Activated CD8-positive, alpha-beta T cell treated with anti-CD3 and anti-CD28 coated beads for 36 hours (primary cell): ENCODE measurements around the gene SGMS1. TPM values are rescaled to one million over a fixed set of nuclear protein-coding genes. Genes with fewer than 3 reads are reported as not detected.

Experiments
- ATAC-seq: fragments of 200-7000 bp; cut with Tn5 transposase; one replicate; pipeline ENCODE4 v1.10.0; 2021; ENCODE audit warnings: mild to moderate bottlenecking, moderate library complexity
- CTCF ChIA-PET: fragments of 350-600 bp; sonication (Branson Sonifier 250); formaldehyde crosslinking; loops from one replicate; lab custom pipeline; 2021; ENCODE audit warnings: antibody characterized with exemption; lab: Charles Lee
- POLR2A ChIA-PET: fragments of 350-600 bp; sonication (Branson Sonifier 250); formaldehyde crosslinking; loops from one replicate; lab custom pipeline; 2021; ENCODE audit warnings: antibody characterized with exemption; lab: Charles Lee
- DNase-seq: peaks from one replicate; pipeline ENCODE4 v3.0.0-alpha.2; 2020
- H3K27ac Mint-ChIP-seq: one replicate; pipeline ENCODE4 v1.8.0; 2021; ENCODE audit warnings: mild to moderate bottlenecking, mixed read lengths
- H3K27me3 Mint-ChIP-seq: one replicate; pipeline ENCODE4 v1.8.0; 2021; ENCODE audit warnings: mixed read lengths
- H3K36me3 Mint-ChIP-seq: one replicate; pipeline ENCODE4 v1.8.0; 2021; ENCODE audit warnings: low read depth, mixed read lengths
- H3K4me1 Mint-ChIP-seq: one replicate; pipeline ENCODE4 v1.8.0; 2021; ENCODE audit warnings: low read depth, mixed read lengths
- H3K4me3 Mint-ChIP-seq: one replicate; pipeline ENCODE4 v1.8.0; 2021; ENCODE audit warnings: mild to moderate bottlenecking, moderate library complexity, mixed read lengths
- H3K9me3 Mint-ChIP-seq: one replicate; pipeline ENCODE4 v1.8.0; 2021; ENCODE audit warnings: mixed read lengths
- intact Hi-C: fragments of 100-400 bp; cut with micrococcal nuclease; formaldehyde crosslinking; loops from one replicate; pipeline ENCODE4 v1.10.0; 2022
- total RNA-seq, 2 experiments: library from RNA; stranded (reverse); gene quantifications; one replicate each; pipeline ENCODE4 v1.2.3, GENCODE V29; 2021
- TF ChIP-seq, protein P1 (sequence below): fragments of 200-600 bp; IDR thresholded peaks from one replicate; pipeline ENCODE4 v1.8.0; 2022; ENCODE audit warnings: antibody characterized with exemption, mild to moderate bottlenecking

SGMS1 gene
- total RNA-seq, 2 experiments from 2014 or later, result 9.0 to 10.6 TPM

DNA sequence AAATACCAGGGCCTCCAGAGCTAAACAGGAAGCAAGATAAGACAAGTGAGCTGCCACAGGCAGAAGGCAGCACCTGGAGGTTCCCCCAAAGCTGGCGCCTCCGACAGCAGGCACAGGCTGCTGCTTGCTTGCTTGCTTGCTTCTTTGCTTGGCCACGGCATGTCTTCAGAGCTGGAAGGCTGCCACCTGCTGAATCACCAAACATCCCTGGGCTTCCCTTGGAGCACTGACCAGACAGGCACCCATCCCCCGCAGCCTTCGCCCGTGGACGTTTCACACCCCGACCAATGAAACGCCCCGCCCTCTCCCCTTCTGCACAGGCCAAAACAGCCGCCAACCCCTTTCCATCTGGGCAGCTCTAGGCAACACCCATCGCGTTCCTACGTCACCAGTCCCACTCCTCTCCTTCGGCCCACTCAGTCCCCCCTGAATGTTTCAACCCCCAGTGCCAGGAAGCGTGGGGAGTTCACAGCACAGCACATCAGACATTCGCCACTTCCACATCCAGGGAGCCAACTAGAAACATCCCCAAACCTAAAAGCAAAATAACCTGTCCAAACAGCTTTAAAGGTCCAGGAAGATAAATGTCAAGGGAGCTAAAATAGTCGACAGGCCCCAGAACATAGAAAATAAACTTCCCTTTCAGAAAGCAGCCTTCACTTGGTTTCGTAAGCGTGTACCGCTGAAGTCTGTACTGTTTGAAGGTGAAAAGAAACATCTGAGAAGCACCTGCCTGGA, 1.6 kb downstream of the SGMS1 start:
- Mint-ChIP-seq H3K36me3 (no peaks in the 10 kb centered on the region), H3K27me3 (no peaks in the 10 kb centered on the region), H3K27ac (peak overlapping the region; percentile 85), H3K4me1 (peaks cover 47% of the 10 kb centered on the region), H3K9me3 (no peaks in the 10 kb centered on the region), H3K4me3 (peak overlapping the region; percentile 89)
- ATAC-seq, result peak; percentile 7
- ChIA-PET CTCF (interaction anchor here (0.7 to 2.1 kb wide), 11 partner anchors 9 to 202 kb away, joined by 3 to 11 read pairs (median 4); no protein-coding TSS in a partner anchor), POLR2A (interaction anchor here (1.2 to 4.3 kb wide), 4 partner anchors 9 to 87 kb away, joined by 3 to 20 read pairs (median 6); no protein-coding TSS in a partner anchor)
- intact Hi-C loops, result loop anchor here (5.0 kb wide), 1 partner anchor 85 kb away; no protein-coding TSS in a partner anchor
- TF ChIP-seq, protein P1, sequence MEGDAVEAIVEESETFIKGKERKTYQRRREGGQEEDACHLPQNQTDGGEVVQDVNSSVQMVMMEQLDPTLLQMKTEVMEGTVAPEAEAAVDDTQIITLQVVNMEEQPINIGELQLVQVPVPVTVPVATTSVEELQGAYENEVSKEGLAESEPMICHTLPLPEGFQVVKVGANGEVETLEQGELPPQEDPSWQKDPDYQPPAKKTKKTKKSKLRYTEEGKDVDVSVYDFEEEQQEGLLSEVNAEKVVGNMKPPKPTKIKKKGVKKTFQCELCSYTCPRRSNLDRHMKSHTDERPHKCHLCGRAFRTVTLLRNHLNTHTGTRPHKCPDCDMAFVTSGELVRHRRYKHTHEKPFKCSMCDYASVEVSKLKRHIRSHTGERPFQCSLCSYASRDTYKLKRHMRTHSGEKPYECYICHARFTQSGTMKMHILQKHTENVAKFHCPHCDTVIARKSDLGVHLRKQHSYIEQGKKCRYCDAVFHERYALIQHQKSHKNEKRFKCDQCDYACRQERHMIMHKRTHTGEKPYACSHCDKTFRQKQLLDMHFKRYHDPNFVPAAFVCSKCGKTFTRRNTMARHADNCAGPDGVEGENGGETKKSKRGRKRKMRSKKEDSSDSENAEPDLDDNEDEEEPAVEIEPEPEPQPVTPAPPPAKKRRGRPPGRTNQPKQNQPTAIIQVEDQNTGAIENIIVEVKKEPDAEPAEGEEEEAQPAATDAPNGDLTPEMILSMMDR, result no peak
- DNase-seq, result peak; percentile 71

DNA sequence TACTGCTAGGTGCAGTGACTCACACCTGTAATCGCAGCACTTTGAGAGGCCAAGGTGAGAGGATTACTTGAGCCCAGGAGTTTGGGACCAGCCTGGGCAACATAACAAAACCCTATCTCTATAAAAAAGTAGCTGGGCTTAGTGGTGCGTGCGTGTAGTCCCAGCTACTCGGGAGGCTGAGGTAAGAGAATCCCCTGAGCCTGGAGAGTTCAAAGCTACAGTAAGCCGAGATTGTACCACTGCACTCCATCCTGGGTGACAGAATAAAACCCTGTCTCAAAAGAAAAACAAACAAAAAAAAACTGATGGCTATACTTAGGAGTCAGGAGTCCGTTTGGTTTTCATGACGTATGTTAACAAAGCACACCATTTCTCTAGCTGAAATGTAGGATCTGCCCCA, 2.9 kb downstream of the SGMS1 start:
- H3K36me3 Mint-ChIP-seq, result no peaks in the 10 kb centered on the region
- H3K27ac Mint-ChIP-seq, result peak overlapping the region; percentile 34
- intact Hi-C loops, result loop anchor here (5.0 kb wide), 1 partner anchor 84 kb away; no protein-coding TSS in a partner anchor
- no peak for ATAC-seq
- H3K27me3 Mint-ChIP-seq, result no peaks in the 10 kb centered on the region
- no peaks in the 10 kb centered on the region for H3K9me3 Mint-ChIP-seq
- POLR2A ChIA-PET, result interaction anchor here (0.6 to 4.3 kb wide), 6 partner anchors 8 to 98 kb away, joined by 3 to 20 read pairs (median 4); no protein-coding TSS in a partner anchor
- H3K4me1 Mint-ChIP-seq, result peaks cover 46% of the 10 kb centered on the region
- TF ChIP-seq, protein P1, result no peak
- CTCF ChIA-PET, result interaction anchor here (0.7 to 2.1 kb wide), 8 partner anchors 8 to 201 kb away, joined by 3 to 11 read pairs (median 4); no protein-coding TSS in a partner anchor
- no peak overlapping the region for H3K4me3 Mint-ChIP-seq
- no peak for DNase-seq

DNA sequence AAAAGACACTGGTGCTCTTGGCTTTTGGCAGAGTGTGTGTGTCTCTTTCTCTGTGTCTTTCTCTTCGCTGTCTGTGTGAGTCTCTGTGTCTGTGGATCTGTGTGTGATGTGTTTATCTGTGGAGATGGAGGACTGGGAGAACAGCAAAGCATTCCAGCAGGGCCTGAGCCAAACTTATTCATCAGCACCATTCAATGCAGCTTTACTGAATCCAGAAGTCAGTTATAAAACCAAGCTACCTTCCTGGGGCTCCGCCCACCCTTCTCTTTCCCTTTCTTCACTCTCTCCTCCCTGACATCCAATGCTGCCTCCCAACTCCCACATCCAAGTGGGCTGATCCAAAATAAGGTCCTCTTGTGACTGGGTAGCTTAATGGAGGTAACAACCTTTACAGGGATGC, 3.9 kb downstream of the SGMS1 start:
- Mint-ChIP-seq H3K36me3 (no peaks in the 10 kb centered on the region), H3K9me3 (no peaks in the 10 kb centered on the region), H3K27ac (no peak overlapping the region), H3K4me3 (no peak overlapping the region), H3K27me3 (no peaks in the 10 kb centered on the region), H3K4me1 (peaks cover 44% of the 10 kb centered on the region)
- intact Hi-C loops, result loop anchor here (5.0 kb wide), 1 partner anchor 83 kb away; no protein-coding TSS in a partner anchor
- ChIA-PET CTCF (interaction anchor here (2.0 kb wide), 1 partner anchor 43 kb away, joined by 4 read pairs; no protein-coding TSS in a partner anchor), POLR2A (interaction anchor here (0.6 to 0.8 kb wide), 3 partner anchors 81 to 362 kb away, joined by 3 read pairs; no protein-coding TSS in a partner anchor)
- no peak for ATAC-seq
- TF ChIP-seq, protein P1, result no peak
- DNase-seq, result no peak

DNA sequence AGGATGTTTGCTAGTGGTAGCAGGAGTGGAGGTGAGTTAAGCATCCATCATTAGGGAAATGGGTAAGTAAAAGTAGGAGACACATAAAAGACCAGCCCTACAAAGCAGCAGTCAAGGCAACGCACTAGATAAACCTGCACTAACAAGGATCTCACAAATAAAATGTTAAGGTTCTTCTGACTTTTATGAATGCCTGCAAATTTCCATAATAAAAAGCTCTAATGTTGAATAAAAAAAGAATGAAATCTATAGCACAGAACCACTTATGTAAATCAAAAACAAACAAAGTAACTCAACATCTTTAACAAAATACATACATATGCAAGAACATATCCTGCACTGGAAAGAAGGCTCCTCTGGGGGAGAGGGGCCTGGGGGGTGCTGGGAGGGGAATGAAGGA, 4.6 kb downstream of the SGMS1 start:
- no peaks in the 10 kb centered on the region for H3K36me3 Mint-ChIP-seq
- CTCF ChIA-PET, result no interaction called here
- no peak for ATAC-seq
- intact Hi-C loops, result no loop called here
- DNase-seq, result no peak
- H3K9me3 Mint-ChIP-seq, result no peaks in the 10 kb centered on the region
- H3K4me1 Mint-ChIP-seq, result peaks cover 47% of the 10 kb centered on the region
- TF ChIP-seq, protein P1, result no peak
- H3K27ac Mint-ChIP-seq, result no peak overlapping the region
- H3K4me3 Mint-ChIP-seq, result no peak overlapping the region
- POLR2A ChIA-PET, result interaction anchor here (0.6 to 0.8 kb wide), 2 partner anchors 81 to 363 kb away, joined by 3 read pairs; no protein-coding TSS in a partner anchor
- H3K27me3 Mint-ChIP-seq, result no peaks in the 10 kb centered on the region

DNA sequence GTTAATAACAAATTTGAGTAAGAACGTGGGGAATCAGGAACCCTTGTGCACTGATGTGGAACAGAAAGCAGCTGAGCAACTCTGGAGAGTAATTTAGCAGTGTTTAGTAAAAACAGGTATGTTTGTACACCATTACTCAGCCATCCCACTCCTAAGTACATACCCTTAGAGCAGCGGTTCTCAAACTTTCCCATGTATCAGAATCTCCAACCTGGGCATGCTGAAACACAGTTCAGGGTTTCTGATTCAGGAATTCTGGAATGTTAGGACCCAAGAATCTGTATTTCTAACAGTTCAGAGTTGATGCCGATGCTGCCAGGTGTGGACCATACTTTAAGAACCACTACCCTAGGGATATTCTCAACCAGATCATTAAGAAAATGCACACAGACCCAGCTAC, 5.1 kb downstream of the SGMS1 start:
- H3K4me3 Mint-ChIP-seq, result no peak overlapping the region
- no peak for ATAC-seq
- no peak overlapping the region for H3K27ac Mint-ChIP-seq
- peaks cover 48% of the 10 kb centered on the region for H3K4me1 Mint-ChIP-seq
- no peaks in the 10 kb centered on the region for H3K36me3 Mint-ChIP-seq
- DNase-seq, result no peak
- ChIA-PET POLR2A (no interaction called here), CTCF (no interaction called here)
- TF ChIP-seq, protein P1, result no peak
- intact Hi-C loops, result no loop called here
- H3K9me3 Mint-ChIP-seq, result no peaks in the 10 kb centered on the region
- H3K27me3 Mint-ChIP-seq, result no peaks in the 10 kb centered on the region
